ENCODE measurements around the gene MREG.

The MREG gene

GRCh38 chr2:215915441-215915840, 97.9 kb downstream of the MREG start:
- no peak for DNase-seq

GRCh38 chr2:215914777-215915165, 98.6 kb downstream of the MREG start:
- no peak for DNase-seq

GRCh38 chr2:215914054-215914776, 99.1 kb downstream of the MREG start:
- no peak for DNase-seq

GRCh38 chr2:215912299-215912842, 101.0 kb downstream of the MREG start:
- no peak for DNase-seq

- DNase-seq = no peak
Observed at GRCh38 chr2:215911301-215912085, 101.9 kb downstream of the MREG start.

GRCh38 chr2:215910180-215910579, 103.2 kb downstream of the MREG start:
- DNase-seq = no peak

- no peak for DNase-seq
Observed at GRCh38 chr2:215907147-215907546, 106.2 kb downstream of the MREG start.

- no peak for DNase-seq
Observed at GRCh38 chr2:215906458-215906857, 106.9 kb downstream of the MREG start.

- DNase-seq = no peak
Observed at GRCh38 chr2:215905691-215906090, 107.7 kb downstream of the MREG start.

- no peak for DNase-seq
Observed at GRCh38 chr2:215904101-215904500, 109.2 kb downstream of the MREG start.

GRCh38 chr2:215903203-215903602, 110.1 kb downstream of the MREG start:
- no peak for DNase-seq

GRCh38 chr2:215901796-215902195, 111.6 kb downstream of the MREG start:
- DNase-seq = no peak

- no peak for DNase-seq
Observed at GRCh38 chr2:215900843-215901242, 112.5 kb downstream of the MREG start.

GRCh38 chr2:215900203-215900611, 113.1 kb downstream of the MREG start:
- DNase-seq = no peak

- DNase-seq = no peak
Observed at GRCh38 chr2:215899141-215900074, 113.9 kb downstream of the MREG start.

- DNase-seq = no peak
Observed at GRCh38 chr2:215898363-215898762, 115.0 kb downstream of the MREG start.

- no peak for DNase-seq
Observed at GRCh38 chr2:215896921-215897320, 116.4 kb downstream of the MREG start.

GRCh38 chr2:215895330-215895729, 118.0 kb downstream of the MREG start:
- DNase-seq = no peak

All from hippocampal formation (tissue), 2 donors.